NB4 (cell line): Measurements from ENCODE around the gene XPC.
"Not testable (repeated sequence)": the region's sequence is repeated elsewhere in the genome, so short reads cannot be mapped to it uniquely, and the experiment has no call there.

ENCODE experiments used
- DNase-seq: peaks from one replicate; pipeline ENCODE4 v3.0.0; 2010; ENCODE audit warnings: low read depth
- H3K4me3 ChIP-seq: one replicate; pipeline ENCODE4 v1.5.1; 2011; ENCODE audit warnings: mild to moderate bottlenecking, low read depth, low read length, moderate library complexity
- MYC ChIP-seq: IDR thresholded peaks from 2 replicates; pipeline ENCODE4 v1.6.1; 2011; ENCODE audit warnings: low read depth, low read length
- POLR2A ChIP-seq: IDR thresholded peaks from 2 replicates; pipeline ENCODE4 v1.6.1; 2011; ENCODE audit warnings: mild to moderate bottlenecking; ENCODE audit not compliant: insufficient read length; ENCODE audit errors: extremely low read depth
- TF ChIP-seq, protein P1 (sequence below): IDR thresholded peaks from one replicate; pipeline ENCODE4 v1.5.1; 2012; ENCODE audit warnings: low read depth, low read length
- TF ChIP-seq, protein P2 (sequence below): IDR thresholded peaks from 2 replicates; pipeline ENCODE4 v1.6.1; 2011; ENCODE audit warnings: low read depth, low read length

XPC gene

DNA sequence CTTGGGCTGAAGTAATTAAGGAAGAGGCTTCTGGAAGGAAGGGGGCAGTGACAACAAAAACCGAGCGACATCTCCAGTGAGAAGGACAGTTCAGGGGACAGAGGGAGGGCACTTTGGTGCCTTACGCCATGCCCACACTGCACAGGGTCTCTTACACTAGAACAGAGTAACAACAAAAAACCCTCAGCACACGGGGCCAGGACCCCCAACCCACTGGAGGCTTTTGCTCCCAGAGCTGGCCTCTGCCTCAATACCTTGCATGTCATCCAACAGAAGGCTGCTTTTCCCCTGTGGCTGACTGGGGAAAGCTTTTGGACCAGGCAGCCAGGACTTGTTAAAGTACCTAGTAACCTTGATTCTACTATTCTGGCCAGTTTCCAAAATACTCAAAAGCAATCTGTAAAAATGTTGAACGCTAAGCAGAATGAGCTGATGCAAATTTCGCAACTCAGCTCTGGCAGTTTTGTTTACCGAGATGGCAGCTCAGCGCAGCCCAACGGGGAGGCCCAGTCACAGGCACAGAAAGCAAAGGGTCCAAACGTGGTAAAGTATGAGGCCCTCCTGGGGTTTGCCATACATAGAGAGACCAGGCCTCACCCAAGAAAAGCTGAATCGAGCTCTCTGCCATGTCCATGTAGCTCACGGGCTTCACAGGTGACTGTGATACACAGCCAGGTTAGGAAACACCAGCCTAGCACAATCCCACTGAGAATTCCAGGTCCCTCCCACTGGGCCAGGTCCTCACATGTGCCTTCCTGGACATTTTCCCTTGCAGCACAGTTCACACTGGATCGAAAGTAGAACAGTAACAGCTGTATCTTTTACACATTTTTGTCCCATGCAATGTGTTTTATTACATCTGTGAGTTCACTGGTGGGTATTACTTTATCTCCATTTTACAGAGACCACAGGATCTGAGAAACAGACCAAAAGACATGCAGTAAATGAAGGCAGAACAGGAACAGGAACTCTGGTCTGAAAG is 59.7 kb downstream of the XPC start:
- peak; percentile 29 for DNase-seq
- TF ChIP-seq, protein P1, sequence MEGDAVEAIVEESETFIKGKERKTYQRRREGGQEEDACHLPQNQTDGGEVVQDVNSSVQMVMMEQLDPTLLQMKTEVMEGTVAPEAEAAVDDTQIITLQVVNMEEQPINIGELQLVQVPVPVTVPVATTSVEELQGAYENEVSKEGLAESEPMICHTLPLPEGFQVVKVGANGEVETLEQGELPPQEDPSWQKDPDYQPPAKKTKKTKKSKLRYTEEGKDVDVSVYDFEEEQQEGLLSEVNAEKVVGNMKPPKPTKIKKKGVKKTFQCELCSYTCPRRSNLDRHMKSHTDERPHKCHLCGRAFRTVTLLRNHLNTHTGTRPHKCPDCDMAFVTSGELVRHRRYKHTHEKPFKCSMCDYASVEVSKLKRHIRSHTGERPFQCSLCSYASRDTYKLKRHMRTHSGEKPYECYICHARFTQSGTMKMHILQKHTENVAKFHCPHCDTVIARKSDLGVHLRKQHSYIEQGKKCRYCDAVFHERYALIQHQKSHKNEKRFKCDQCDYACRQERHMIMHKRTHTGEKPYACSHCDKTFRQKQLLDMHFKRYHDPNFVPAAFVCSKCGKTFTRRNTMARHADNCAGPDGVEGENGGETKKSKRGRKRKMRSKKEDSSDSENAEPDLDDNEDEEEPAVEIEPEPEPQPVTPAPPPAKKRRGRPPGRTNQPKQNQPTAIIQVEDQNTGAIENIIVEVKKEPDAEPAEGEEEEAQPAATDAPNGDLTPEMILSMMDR, result no peak
- TF ChIP-seq, protein P2, sequence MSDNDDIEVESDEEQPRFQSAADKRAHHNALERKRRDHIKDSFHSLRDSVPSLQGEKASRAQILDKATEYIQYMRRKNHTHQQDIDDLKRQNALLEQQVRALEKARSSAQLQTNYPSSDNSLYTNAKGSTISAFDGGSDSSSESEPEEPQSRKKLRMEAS, result no peak
- TF ChIP-seq MYC (no peak), POLR2A (no peak)
- H3K4me3 ChIP-seq, result no peak overlapping the region

DNA sequence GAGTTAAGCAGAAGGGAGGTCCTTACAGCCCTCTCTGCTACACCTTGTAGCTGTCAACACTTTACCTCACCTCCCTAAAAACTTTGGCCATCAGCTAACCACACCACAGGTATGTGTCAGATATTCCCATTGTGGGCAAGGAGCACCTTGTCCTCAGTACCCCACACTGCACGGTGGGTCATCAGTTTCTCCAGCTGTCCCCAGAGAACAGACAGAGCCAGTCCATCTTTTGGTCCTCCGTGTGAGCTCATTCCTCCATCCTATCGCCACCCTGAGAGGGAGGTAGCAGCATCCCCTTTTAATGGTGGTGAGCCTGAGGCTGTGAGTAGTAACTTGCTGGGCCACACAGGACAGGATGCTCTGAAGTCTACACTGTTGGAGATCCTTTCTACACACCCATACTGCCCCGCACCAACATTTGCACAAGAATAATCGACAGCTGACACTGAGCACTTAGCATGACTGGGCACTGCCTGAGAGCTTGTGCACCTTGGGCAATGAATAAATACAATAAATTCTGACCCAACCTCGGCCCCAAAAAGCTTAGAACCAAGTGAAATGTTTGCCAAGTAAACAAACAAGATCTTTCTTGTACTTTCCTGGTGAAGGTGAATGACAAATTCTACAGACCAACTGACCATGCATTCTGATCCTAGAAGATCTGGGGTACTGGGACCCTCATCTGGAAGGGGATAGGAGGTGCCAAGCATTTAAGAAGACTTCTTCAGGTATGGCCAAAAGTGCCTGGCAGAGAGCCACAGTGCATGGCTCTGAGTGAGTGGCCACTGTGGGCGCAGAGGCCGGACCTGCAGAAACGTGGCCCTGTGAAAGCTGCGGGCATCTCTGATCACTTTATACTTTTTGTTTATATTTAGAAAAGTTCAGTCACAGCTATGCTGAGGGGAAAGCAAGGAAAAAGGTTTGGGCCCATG is 60.7 kb downstream of the XPC start:
- H3K4me3 ChIP-seq, result no peak overlapping the region
- TF ChIP-seq, protein P2, result no peak
- TF ChIP-seq POLR2A (no peak), MYC (no peak)
- TF ChIP-seq, protein P1, result no peak
- no peak for DNase-seq

DNA sequence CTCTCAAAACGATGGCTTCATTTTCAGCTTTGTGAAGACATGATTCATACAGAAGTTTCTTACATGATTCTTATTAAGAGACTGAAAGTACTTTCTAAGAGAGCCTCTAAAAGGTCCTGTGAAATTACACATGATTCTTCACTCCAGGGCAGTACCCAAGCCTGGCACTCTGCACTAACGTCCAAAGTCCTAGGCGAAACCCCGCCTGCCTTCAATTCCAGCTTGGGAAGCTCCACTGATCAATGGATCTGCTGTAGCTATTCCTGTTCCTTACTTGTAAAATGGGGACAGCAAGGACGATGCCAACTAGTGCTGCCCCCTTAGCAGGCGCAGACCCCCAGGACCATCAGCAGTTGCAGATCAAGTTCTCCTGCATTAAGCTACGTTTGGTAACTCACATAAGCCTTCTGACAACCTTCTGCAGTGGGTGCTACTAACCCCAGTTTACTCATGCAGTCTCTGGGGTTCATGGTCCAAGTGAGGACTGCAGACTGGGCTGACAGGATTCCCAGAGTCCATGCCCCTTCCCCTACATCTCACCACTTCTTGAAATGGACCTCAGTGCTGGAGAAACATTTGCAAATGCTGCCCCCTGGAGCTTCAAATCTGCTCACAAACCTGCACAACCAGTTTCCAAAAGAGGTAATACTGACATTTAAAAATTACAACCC is 64.3 kb downstream of the XPC start:
- TF ChIP-seq, protein P2, result no peak
- TF ChIP-seq, protein P1, result peak; percentile 6
- no peak for DNase-seq

DNA sequence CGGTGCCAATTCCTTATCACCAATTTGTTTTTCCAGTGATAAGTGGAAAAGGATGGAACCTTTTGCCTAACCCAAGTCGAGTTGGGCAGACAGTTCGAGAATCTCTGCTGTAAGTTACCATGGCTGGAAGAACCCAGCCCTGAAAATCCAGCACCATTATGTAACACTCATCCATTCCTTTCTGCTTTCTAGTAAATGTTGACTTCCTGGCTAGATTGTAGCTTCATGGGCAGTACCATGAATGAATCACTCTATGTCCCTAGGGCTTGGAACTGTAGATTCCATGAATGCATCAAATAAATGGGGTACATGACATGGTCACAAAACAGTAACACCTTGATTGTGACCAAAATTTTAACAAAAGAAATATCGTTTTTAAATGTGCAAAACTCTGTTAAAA is 67.7 kb downstream of the XPC start:
- H3K4me3 ChIP-seq, result no peak overlapping the region
- no peak for DNase-seq
- TF ChIP-seq, protein P1, result no peak
- no peak for TF ChIP-seq POLR2A
- TF ChIP-seq, protein P2, result no peak
- TF ChIP-seq MYC, result no peak

More for the DNA sequence above, 64.3 kb downstream of the XPC start:
- no peak overlapping the region for H3K4me3 ChIP-seq

DNA sequence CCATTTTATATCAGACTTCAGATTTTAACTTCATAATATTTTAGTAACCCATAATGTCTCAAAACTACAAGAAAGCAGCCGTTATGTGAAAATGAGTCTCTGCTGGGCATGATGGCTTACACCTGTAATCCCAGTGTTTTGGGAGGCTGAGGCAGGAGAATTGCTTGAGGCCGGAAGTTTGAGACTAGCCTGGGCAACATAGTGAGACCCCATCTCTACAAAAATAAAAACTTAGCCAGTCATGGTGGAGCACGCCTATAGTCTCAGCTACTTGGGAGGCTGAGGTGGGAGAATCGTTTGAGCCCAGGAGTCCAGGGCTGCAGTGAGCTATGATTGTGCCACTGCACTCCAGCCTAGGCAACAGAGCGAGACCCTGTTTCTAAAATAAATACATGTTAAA is 68.6 kb downstream of the XPC start:
- H3K4me3 ChIP-seq, DNase-seq: not testable (repeated sequence)
